Psoas muscle (tissue), 8 donors: ENCODE results near the gene SLC46A2. TPM values are rescaled to one million over a fixed set of nuclear protein-coding genes. Genes with fewer than 3 reads are reported as not detected.

ENCODE experiments used
- ATAC-seq, 4 donors: fragments of 200-7000 bp; cut with Tn5 transposase; one replicate each; pipeline ENCODE4 v1.9.1; 2020; ENCODE audit warnings: moderate library complexity in 3 of 4, mild to moderate bottlenecking in 2 of 4
- DNase-seq, 2 donors: peaks; one replicate each; pipeline ENCODE4 v3.0.0-alpha.2; 2020
- H3K27ac ChIP-seq: fragments of 200-600 bp; one replicate; pipeline ENCODE4 v1.8.0; 2022
- H3K27me3 ChIP-seq, 3 donors: fragments of 200-600 bp in 1 of 3; one replicate each; pipeline versions ENCODE4 v1.6.1 to v1.8.0; 2013 to 2022; ENCODE audit warnings: low read length in 2 of 3, mild to moderate bottlenecking in 2 of 3, moderate library complexity in 1 of 3; ENCODE audit not compliant: insufficient read depth in 3 of 3
- H3K36me3 ChIP-seq, 2 donors: fragments of 200-600 bp in 1 of 2; one replicate each; pipeline versions ENCODE4 v1.6.1 to v1.8.0; 2013 to 2022; ENCODE audit warnings: low read depth in 1 of 2, mild to moderate bottlenecking in 1 of 2, moderate library complexity in 1 of 2; ENCODE audit not compliant: insufficient read depth in 1 of 2
- H3K4me1 ChIP-seq: fragments of 200-600 bp; one replicate; pipeline ENCODE4 v1.8.0; 2022
- H3K4me3 ChIP-seq: fragments of 200-600 bp; one replicate; pipeline ENCODE4 v1.8.0; 2022; ENCODE audit warnings: mild to moderate bottlenecking
- H3K9me3 ChIP-seq: fragments of 200-600 bp; one replicate; pipeline ENCODE4 v1.8.0; 2022
- CTCF ChIP-seq: fragments of 200-600 bp; IDR thresholded peaks from one replicate; pipeline ENCODE4 v1.8.0; 2022; ENCODE audit warnings: antibody characterized with exemption
- WGBS, 3 donors: extraction: QIAGEN DNeasy Blood & Tissue Kit; methylation state at CpG; one replicate each; pipeline versions ENCODE4 v1.1.6 to v1.1.7; 2013; 5-methylcytosine and 5-hydroxymethylcytosine counted together
- intact Hi-C, 2 donors: fragments of 100-400 bp; cut with DNase I; formaldehyde crosslinking; loops; one replicate each; pipeline versions ENCODE4 v1.11.0 to v1.14.2; 2022
- polyA plus RNA-seq, 3 donors: library from polyadenylated mRNA; stranded (reverse); fragments of 200-250 nt; gene quantifications; one replicate each; pipeline ENCODE4 v1.2.3, GENCODE V29; 2013
- total RNA-seq, 4 donors: library from RNA; stranded (reverse); fragmentation: NEBNext Ultra II Directional in 2 of 4; extraction: Animal tissue kit (Norgen Biotek cat#: 25700) in 2 of 4; gene quantifications; one replicate each; pipeline versions ENCODE4 v1.2.1 to v1.2.4, GENCODE V29; 2021 to 2023
- donor health status: healthy with polysubstance abuse.
- donor health status: DM: no; HTN: no; CAD: no; lungs with moderate emphysema.
- donor health status: Bipolar disorder and iron deficiency.
- donor health status: healthy.
- donor health status: DM: yes; HTN: yes; CAD: no.
- donor health status: DM: no; HTN: no; CAD: no.
- donor health status: DM: no; HTN: no; CAD: no.
- donor health status: DM: yes; HTN: yes; CAD: no.

The SLC46A2 gene
- total and polyA plus RNA-seq, 7 donors, result 0.01 TPM; not detected in 6

GRCh38 chr9:112873773-112874405 lies 16.8 kb downstream of the SLC46A2 start:
- no peak overlapping the region for H3K4me3 ChIP-seq
- peaks cover 10% of the 10 kb centered on the region for H3K4me1 ChIP-seq
- no peak overlapping the region for H3K27ac ChIP-seq
- WGBS, 3 donors, result 94 to 96% (median 94%) methylated on average over 4 of the region's 4 CpGs
- intact Hi-C loops, result no loop called here
- no peaks in the 10 kb centered on the region for H3K27me3 ChIP-seq
- no peak for TF ChIP-seq CTCF
- DNase-seq (no peak), ATAC-seq (no peak)
- H3K36me3 ChIP-seq, result peaks cover 0 to 16% of the 10 kb centered on the region in 2 donors
- H3K9me3 ChIP-seq, result no peaks in the 10 kb centered on the region

GRCh38 chr9:112872019-112872418 lies 18.7 kb downstream of the SLC46A2 start:
- intact Hi-C loops, result no loop called here
- H3K27ac ChIP-seq, result no peak overlapping the region
- peaks cover 18% of the 10 kb centered on the region for H3K4me1 ChIP-seq
- H3K4me3 ChIP-seq, result no peak overlapping the region
- no peaks in the 10 kb centered on the region for H3K9me3 ChIP-seq
- no peak for ATAC-seq
- no peaks in the 10 kb centered on the region for H3K27me3 ChIP-seq
- H3K36me3 ChIP-seq, result peaks cover 0 to 16% of the 10 kb centered on the region in 2 donors
- no peak for TF ChIP-seq CTCF
- no peak for DNase-seq
- 62 to 72% (median 63%) methylated on average over 4 of the region's 4 CpGs for WGBS, 3 donors

GRCh38 chr9:112870556-112870955 lies 20.1 kb downstream of the SLC46A2 start:
- intact Hi-C loops, result no loop called here
- H3K36me3 ChIP-seq, result peaks cover 0 to 20% of the 10 kb centered on the region in 2 donors
- H3K27ac ChIP-seq, result no peak overlapping the region
- DNase-seq (no peak), ATAC-seq (no peak)
- H3K9me3 ChIP-seq, result no peaks in the 10 kb centered on the region
- peaks cover 18% of the 10 kb centered on the region for H3K4me1 ChIP-seq
- no peaks in the 10 kb centered on the region for H3K27me3 ChIP-seq
- H3K4me3 ChIP-seq, result no peak overlapping the region
- 83 to 93% (median 92%) methylated on average over 6 of the region's 6 CpGs for WGBS, 3 donors
- no peak for TF ChIP-seq CTCF

GRCh38 chr9:112869917-112870316 lies 20.8 kb downstream of the SLC46A2 start:
- ATAC-seq, result no peak
- 93 to 96% (median 94%) methylated on average over 5 of the region's 5 CpGs for WGBS, 3 donors

More at GRCh38 chr9:112869917-112870316, 20.8 kb downstream of the SLC46A2 start:
- peaks cover 0 to 18% of the 10 kb centered on the region in 2 donors for H3K36me3 ChIP-seq
- no peak for DNase-seq
- H3K4me3 ChIP-seq, result no peak overlapping the region
- H3K27me3 ChIP-seq, result no peaks in the 10 kb centered on the region
- intact Hi-C loops, result no loop called here
- H3K9me3 ChIP-seq, result no peaks in the 10 kb centered on the region
- H3K27ac ChIP-seq, result peak overlapping the region; percentile 55
- TF ChIP-seq CTCF, result no peak
- peaks cover 18% of the 10 kb centered on the region for H3K4me1 ChIP-seq
